T-helper 1 cell treated with Interleukin-12 subunit alpha and Interleukin-12 subunit beta and Interleukin-4 antibody, amounts not matched to agents 30 ng/mL and 1 ng/mL, for 36 hours (primary cell): Measurements from ENCODE around the gene SLC7A6. TPM values are rescaled to one million over a fixed set of nuclear protein-coding genes. Genes with fewer than 3 reads are reported as not detected.

Experiments
- intact Hi-C: fragments of 100-400 bp; cut with micrococcal nuclease; formaldehyde crosslinking; loops from one replicate; pipeline ENCODE4 v1.15.1; 2024
- total RNA-seq: library from RNA; stranded (reverse); gene quantifications from 2 replicates; pipeline ENCODE4 v1.2.3, GENCODE V29; 2022

The SLC7A6 gene
- 125 and 128 TPM in 2 replicates for total RNA-seq

DNA sequence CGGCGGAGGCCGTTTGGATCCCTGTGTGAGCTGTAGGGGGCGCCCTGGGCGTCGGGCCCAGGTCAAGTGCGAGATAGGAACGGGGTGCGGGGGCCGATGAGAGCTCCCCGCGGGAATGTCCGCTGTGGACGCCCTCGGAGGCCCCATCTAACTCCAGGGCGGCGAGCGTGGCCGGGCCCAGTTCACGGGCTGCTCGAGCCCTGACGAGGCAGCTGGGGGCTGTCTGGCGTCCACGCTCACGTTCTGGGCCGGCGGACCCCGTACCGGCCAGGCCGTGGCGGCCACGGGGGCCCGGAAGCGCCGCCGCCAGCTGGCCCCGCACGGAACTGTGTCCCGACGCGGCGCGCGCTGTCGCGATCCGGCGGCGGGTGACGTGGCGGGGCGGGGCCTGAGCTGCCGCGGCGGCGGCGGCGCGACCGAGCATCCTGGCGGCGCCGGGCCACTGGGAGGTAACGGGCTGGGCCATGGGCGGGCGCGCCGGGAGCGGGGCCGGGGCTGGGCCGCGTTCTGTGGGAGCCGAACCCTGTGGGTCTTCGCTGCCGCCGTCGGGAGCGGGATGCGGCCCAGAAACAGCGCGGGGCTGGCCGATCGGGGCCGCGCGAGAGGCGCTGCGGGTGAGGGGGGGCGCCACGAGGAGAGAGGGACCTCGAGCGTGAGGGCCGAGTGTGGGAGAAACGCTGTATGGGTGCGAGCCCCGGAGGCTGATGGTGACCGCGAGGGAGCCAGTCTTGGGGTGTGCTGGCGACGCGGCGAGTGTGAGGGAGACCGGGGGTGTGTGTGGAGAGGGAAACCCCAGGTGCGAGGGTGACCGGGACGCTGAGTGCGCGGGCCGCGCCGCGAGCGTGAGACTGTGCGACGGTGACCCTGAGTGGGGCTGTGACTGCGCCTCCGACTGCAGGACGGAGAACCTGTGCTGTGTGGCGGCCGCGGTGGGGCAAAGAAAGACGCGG, at the start of gene SLC7A6:
TSS of gene SLC7A6 (plus strand) at position 399 of the 950 bp plus-strand sequence. CDS start 10,201 bp downstream, outside the sequence.
- intact Hi-C loops: loop anchor here (1.0 to 10.0 kb wide), 7 partner anchors 11 to 1070 kb away; partner anchors contain the start of genes COG8, NIP7, PDF and PLA2G15

DNA sequence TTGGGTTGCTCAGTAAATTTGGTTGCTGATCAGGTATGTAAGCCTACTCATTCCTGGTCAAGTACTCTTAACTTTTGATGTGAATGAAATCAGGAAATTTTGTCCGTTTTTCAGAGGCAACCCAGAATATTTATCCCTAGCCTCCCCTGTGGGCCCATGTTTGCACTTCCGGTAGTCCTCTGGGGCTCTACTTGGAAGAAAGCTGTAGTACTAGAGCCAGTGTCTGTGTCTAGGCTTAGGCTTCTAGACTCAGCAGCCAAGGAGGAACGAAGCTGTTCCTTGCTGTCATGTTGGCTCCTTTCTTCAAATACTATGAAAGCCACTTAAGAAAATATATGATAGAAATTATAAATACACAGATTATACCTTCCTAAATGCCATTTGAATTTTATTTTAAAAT, 49.6 kb upstream of the SLC7A6 start:
- intact Hi-C loops: no loop called here

DNA sequence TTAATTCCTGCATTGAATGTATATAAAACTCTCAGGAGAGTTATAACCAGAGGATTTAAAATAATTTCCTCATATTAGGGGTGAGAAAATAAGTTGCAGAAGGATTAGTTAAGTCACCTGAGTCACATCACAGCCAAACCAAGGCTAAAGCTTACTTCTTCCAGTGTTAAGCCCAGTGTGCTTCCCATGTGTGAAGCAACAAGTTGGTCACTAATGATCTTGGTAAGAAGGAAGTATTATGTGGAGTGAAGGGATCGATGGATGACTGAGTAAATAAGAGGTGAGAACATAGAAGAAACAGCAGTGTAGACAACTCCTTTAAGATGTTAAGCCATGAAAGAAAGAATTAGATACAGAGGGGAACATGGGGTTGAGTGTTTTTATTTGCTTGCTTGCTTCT, 49.0 kb upstream of the SLC7A6 start:
- intact Hi-C loops: no loop called here

DNA sequence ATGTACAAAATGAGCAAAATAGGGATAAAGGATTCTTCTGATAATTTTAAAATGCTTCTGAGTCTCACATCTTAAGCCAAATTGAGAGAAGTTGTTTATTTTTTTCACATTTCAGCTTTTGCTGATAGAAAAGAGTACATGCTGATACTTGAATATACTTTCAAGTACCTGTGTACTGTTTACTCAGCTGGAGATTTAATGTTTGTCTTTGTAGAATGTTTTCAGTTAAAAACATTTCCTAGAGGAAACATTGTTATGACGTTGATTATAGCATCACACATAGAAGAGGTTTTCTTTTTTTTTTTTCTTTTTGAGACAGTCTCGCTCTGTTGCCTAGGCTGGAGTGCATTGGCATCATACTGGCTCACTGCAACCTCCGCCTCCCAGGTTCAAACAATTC, 48.1 kb upstream of the SLC7A6 start:
- intact Hi-C loops: no loop called here

DNA sequence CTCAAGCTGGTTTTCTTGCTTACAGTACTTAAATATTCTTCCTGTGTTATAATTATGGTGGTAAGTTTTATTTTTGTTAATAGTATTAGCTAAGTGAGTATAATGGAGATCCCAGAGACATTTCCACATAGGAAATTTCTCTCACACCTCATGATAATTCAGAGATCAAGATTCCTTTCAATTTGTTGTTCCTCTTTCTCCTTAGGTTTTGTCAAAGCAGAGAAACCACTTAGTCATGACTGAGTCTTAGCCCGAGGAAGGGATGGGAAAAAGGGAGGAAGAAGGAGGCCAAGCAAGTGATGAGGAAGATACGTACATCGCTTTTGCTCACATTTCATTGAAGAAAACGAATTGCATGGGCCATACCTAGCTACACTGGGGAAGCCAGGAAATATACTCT, 46.8 kb upstream of the SLC7A6 start:
- intact Hi-C loops: no loop called here

DNA sequence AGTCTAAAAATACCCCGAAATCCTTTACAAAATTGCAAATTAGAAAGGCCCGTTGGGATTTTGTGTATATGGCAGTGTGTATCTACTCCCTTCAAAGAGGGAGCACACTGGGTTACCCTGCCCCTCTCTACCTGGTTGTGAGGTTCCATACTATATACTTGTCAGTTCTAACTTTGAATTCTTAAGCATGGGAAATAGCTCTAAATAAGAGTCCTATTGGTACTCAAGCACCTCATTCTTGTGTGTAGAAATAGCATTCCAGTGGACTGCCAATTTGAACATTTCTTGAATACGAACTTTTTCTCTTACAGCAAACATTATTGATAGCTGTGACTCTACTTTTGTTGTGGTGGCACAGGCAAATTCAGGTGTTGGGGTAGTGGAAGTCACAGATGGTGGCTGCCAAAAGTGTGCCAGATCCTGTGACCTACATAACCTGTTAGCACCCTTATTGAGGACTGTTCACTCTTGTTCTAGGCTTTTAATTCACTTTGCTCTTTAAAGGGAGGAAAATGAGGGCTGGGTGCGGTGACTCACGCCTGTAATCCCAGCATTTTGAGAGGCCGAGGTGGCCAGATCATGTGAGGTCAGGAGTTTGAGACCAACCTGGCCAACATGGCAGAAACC, 44.5 kb upstream of the SLC7A6 start:
- intact Hi-C loops: no loop called here

DNA sequence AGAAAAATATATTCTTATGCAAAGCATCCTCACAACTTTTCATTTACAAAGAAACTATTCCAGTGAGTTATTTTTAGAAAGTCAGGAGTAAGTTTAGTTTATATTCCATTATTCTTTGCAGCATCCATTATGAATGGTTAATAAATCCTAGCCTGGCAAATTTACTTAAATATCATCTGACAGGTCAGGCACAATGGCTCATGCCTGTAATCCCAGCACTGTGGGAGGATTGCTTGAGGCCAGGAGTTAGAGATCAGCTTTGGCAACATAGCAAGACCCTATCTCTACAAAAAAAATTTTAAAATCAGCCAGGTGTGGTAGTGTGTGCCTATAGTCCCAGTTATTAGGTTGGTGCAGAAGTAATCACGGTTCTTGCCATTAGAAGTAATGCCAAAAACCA, 41.3 kb upstream of the SLC7A6 start:
- intact Hi-C loops: no loop called here

DNA sequence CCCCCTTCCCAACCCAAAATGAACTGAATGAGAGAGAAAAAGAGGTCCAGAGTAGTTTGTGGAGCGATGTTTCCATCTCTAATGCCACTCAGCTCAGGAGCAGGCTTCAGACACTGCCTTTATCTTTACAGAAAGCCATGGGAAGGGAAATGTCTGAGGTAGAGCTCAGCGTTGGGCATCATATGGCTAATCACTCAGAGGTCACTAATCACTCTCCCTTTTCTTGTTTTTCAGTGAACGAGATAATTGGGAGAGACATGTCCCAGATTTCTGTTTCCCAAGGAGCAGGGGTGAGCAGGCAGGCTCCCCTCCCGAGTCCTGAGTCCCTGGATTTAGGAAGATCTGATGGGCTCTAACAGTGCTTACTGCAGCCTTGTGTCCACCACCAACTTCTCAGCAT, 38.2 kb upstream of the SLC7A6 start:
- intact Hi-C loops: loop anchor here (5.0 kb wide), 2 partner anchors 289 to 394 kb away; partner anchors contain the start of gene PSMB10

DNA sequence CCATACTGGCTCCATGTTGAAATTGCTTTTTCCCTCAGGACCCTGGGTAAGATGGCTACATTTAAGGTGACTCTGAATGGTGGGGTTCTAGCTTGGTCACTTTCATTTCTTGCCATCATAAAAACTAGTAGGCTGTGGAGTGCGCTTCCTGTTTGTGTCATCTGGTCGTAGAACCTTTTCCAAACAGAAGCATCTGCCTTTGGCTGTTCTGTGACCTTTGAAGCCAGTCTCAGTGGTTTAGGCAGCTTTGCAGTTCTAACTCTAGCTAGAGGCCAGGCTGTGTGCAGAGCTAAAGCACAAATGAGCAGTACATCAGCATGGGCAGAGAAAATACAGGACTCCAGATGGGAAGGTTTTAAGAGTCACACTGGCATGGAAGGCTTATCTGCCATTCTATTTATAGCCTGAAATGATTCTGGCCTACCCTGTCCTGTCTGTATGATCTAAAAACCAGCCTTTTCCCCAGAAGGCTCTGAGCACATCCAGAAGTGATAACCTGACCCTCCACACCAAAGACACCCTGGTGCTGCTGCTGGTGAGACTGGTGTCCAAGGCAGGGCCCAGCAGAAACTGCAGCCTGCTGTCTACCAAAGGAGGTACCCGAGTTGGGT, 37.0 kb upstream of the SLC7A6 start:
- intact Hi-C loops: loop anchor here (5.0 kb wide), 2 partner anchors 290 to 395 kb away; partner anchors contain the start of gene PSMB10

DNA sequence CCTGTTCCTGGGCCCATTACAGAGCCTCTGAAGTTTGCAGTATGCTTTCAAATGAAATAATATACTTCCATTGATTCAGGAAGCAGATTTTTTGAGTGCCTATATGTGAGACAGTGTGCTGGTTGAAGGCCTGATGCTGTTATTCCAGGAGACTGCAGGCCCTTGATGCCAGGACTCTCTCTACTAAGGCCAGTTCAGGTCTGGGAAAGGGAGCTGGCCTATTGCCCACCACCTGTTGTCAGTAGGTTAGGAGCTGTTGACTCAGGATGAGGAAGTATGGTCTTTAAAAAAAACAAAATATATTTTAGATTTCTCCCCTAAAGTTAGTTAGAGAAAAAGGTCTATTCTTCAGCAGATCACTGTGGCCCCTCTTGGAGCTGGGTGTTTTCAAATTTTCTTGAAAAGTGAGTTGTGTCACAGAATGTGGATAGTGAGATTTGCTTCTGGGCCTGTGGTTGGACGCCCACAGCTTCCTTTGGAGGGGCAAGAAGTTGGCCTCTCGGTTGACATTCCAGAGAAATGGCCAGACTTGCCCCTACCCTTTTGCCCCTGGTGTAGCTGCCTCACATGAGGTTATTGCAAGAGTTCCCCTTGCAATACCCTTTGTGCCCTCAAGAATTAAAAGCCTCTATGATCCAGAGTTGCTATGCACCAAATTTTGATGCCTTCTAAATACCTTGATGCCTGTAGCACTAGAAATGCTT, 36.3 kb upstream of the SLC7A6 start:
- intact Hi-C loops: loop anchor here (2.0 to 5.0 kb wide), 5 partner anchors 17 to 411 kb away; partner anchors contain the start of genes NFATC3 and PSMB10

DNA sequence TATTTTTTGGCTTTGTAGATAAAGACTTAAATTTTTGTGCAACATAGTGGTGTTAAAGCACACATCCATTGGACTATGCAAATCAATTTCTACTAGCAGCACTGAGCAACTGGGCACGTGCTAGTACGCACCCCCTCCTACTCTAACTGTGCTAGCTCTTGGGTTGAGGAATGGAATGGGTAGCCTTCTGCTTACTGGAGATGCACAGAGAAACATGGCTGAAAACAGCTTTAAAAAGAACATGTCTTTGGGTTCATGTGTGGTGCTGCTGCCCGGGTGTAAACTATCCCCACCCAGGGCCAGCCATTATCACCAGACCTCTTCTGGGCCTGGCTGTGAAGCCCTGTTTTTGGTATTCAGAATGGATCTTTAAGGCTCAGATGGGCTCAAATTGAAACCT, 35.7 kb upstream of the SLC7A6 start:
- intact Hi-C loops: loop anchor here (1.0 to 5.0 kb wide), 10 partner anchors 18 to 412 kb away; partner anchors contain the start of genes NFATC3 and PSMB10

DNA sequence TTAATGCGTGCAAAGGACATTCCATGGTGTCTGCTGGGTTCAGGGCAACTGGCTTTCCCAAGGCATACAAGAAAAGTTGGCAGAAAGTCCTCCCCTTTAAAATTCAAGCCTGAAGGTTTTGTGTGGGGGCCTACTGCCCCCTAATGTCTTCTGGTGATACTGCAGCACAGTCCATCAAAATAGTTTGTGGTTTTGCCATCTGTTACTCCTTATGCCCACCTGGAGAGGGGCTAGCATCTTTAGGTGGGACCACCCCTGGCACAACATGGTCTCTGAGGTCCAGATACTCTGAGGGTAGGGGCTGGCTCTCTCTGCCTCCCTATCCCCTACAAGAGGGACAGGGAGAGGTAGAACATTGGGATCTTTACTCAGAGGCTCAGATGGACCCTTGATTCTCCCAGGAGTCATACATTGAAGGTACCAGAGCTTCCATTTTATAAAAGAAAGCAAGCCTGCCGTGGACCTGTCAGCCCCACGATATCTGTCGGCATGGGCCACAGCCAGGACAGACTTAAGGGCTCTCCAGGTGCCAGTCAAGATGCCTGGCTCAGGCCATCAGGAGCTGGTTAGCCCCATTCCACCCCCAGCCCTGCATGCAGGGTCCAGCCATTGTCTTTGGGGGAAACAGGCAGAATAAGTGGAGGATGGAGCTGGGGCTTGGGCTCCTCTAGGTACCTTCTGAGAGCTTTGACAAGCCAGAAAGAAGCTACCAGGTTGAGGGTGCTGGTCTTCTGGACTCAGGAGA, 34.7 kb upstream of the SLC7A6 start:
- intact Hi-C loops: loop anchor here (1.0 to 5.0 kb wide), 10 partner anchors 19 to 413 kb away; partner anchors contain the start of genes NFATC3 and PSMB10

DNA sequence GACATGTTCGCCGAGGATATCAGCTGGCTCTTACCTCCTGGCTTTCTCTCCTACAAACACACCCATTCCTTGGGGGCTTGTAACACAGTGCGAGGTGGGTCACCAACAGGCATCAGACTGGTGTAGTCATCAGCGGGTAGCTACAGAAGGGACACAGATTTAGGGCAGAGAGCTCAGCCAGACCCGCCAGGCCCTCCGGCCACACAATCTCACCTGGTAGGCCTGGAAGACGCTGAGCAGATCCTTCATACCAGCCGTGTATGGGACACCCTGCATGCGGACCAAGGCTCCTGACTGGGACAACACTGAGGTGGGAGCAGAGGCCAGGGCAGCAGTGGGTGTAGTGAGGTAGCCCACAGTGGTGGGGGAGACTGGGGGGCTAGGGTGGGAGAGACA, 34.2 kb upstream of the SLC7A6 start:
- intact Hi-C loops: no loop called here

DNA sequence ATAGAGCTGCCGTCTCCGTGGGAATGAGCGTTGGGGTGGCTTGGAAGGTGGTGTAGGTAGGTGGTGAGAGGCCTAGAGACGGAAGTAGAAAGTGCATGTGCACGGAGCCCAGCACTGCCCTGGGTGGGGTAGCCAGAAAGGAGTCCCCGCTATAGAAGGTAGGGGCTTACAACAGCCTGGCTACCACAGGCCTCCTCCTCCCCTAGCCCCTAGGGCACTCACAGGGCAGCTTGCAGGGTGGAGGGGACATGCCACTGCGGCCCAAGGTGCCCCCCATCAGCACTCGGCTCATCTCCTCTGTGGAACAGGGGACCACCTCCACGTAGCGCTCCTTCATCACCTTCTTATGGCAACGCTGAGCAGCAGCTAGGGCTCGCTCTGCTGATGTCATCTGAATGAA, 33.4 kb upstream of the SLC7A6 start:
- intact Hi-C loops: no loop called here

DNA sequence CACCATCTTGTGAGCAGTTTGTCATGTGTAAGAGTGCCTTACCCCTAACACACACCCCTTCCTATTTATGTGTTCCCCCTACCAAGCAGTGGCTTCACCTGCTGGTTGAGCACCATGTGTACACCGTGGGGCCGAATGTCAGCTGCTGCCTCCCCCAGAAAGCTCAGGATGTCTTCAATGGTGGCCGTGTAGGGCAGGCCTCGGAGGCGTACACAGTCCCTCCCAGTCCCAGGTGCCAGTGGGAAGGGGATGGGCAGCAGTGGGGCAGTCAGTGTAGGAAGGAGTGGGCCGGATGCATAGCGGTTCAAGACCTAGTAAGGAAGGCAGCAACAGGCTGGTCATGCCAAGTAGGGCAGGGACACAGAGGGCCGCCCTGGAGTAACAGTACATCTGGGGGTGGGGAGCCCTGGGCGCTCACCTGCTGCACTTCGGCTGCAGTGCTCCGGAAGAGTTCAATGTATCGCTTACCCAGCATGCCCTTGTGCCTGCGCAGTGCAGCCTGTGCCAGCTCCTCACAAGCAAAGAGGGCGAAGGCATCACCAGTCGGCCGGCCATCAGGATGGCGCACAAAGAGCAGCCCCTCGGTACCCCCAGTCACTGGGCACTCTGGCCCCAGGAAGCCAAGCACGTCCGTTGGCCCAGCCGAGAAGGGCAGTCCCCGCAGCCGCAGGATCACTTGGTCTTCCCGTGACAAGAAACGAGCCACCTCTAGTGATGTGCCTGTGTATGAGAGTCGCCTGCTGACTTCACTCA, 32.8 kb upstream of the SLC7A6 start:
- intact Hi-C loops: no loop called here

DNA sequence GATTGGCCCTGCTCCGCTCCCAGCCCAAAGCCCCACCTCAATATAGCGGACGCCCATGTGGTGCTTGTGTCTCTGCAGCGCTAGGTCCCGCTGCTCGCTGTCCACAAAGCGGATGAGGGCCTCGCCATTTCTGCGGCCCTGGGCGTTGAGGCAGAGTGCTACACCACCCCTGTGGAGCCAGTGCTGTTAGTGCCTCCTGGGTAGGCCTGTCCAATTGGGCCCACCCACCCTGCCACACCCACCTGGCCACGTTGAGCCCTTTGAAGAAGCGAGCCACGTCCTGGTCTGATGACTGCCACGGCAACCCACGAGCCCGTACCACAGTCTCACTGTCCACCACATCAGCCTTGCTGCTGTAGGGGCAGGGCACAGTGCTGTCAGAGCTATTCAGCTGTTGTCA, 32.0 kb upstream of the SLC7A6 start:
- intact Hi-C loops: no loop called here

DNA sequence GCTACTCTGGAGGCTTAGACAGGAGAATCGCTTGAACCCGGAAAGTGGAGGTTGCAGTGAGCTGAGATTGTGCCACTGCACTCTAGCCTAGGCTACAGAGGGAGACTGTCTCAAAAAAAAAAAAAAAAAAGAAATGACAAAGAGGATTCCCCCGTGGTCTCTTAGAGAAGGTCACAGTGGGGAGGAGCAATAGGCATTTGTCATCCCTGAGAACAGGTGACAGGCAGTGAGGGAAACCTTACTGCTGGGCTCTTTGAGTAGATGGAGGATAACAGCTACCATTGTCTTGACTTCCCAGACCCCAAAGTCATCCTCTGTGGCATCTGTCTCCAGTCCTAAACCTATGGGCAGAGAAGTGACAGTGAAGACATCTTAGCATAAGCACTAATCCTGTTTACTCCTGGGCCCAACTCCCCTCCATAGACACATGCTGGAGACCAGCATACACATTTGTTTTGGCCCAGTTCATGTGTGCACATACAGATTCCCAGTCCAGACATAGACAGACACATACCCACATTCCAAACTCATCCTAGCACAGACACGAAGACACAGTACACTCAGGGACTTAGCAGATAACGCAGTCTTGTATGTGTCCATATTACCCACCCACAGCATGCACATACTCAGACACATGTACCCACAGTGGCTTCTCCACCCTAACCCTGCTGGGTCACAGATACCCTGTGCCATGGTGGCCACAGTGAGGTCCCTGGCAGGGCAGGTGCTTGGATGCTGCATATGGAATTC, 31.1 kb upstream of the SLC7A6 start:
- intact Hi-C loops: no loop called here

DNA sequence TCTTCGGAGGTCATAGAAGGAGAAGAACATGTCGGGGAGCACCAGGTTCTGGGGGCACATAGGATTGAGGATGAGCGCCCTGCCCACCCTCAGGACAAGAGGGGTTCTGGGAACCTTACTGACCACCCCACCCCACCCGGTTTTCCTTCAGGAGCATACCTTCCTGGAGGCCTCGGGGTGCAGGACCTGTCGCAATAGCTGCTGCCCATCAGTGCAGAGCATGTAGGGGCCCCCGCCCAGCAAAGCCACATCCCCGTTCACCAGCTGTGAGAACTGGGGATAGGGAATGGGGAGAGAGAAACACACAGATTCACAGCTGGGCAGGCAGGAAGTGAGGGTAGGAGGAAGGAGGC, 30.5 kb upstream of the SLC7A6 start:
- intact Hi-C loops: no loop called here
